Endothelial cell of umbilical vein (primary cell): ENCODE data around the gene HOXA9. TPM values are rescaled to one million over a fixed set of nuclear protein-coding genes. Genes with fewer than 3 reads are reported as not detected.

Source experiments
- BruUV-seq: library from RNA; stranded (reverse); fragments of 400-500 nt; replicated peaks from 2 replicates; lab custom pipeline; 2021; lab: Mats Ljungman, UMichigan
- CTCF ChIA-PET: fragments of 300-600, 350-600 bp; sonication (Branson Sonifier 250); formaldehyde crosslinking; loops from one replicate; lab custom pipeline; 2021; ENCODE audit warnings: antibody characterized with exemption, inconsistent platforms; lab: Charles Lee
- POLR2A ChIA-PET: fragments of 300-600, 350-600 bp; sonication (Branson Sonifier 250); formaldehyde crosslinking; loops from one replicate; lab custom pipeline; 2021; ENCODE audit warnings: antibody characterized with exemption, inconsistent platforms; lab: Charles Lee
- DNase-seq: peaks from one replicate; pipeline ENCODE4 v3.0.0-alpha.2; 2011; ENCODE audit warnings: low read depth, low spot score
- FAIRE-seq: peaks from 2 replicates; lab custom pipeline; 2011; peaks lifted over from hg19 to GRCh38; lab: Jason Lieb, UNC
- H2AFZ ChIP-seq: 2 replicates; pipeline ENCODE4 v1.6.0; 2012; ENCODE audit warnings: low read depth, low read length, control low read depth, inconsistent platforms
- H3K27ac ChIP-seq: 2 replicates; pipeline ENCODE4 v1.5.1; 2011; ENCODE audit warnings: low read depth, mild to moderate bottlenecking, control low read depth, low read length, moderate library complexity; ENCODE audit not compliant: insufficient read depth
- H3K27me3 ChIP-seq, 2 experiments: 2 replicates each; pipeline versions ENCODE4 v1.6.0 to v1.6.1; 2011; ENCODE audit warnings: low read length in 2 of 2, mixed read lengths in 1 of 2; ENCODE audit not compliant: control insufficient read depth in 2 of 2, insufficient read depth in 2 of 2
- H3K36me3 ChIP-seq, 2 experiments: 2 replicates in 1 of 2; 3 replicates in 1 of 2; pipeline ENCODE4 v1.5.1; 2011; ENCODE audit warnings: low read length in 2 of 2, mild to moderate bottlenecking in 1 of 2, moderate library complexity in 1 of 2; ENCODE audit not compliant: control insufficient read depth in 2 of 2, insufficient read depth in 2 of 2; ENCODE audit errors: extremely low read depth in 1 of 2
- H3K4me1 ChIP-seq: 3 replicates; pipeline ENCODE4 v1.5.1; 2011; ENCODE audit warnings: mild to moderate bottlenecking, low read length; ENCODE audit not compliant: control insufficient read depth, insufficient read depth; ENCODE audit errors: extremely low read depth
- H3K4me2 ChIP-seq: 2 replicates; pipeline ENCODE4 v1.6.1; 2011; ENCODE audit warnings: low read length, control low read depth, mixed read lengths; ENCODE audit not compliant: insufficient read depth
- H3K4me3 ChIP-seq, 3 experiments: fragments of 200-600 bp in 1 of 3; sonication (generic), shearing (Covaris generic) in 1 of 3; replicated peaks in 1 of 3; 2 replicates each; pipeline ENCODE4 v1.5.1; 2011 to 2016; ENCODE audit warnings: control low read depth in 3 of 3, low read length in 3 of 3, mild to moderate bottlenecking in 2 of 3, inconsistent platforms in 1 of 3, low read depth in 1 of 3, moderate library complexity in 1 of 3; ENCODE audit not compliant: insufficient read depth in 1 of 3
- H3K79me2 ChIP-seq: 2 replicates; pipeline ENCODE4 v1.6.0; 2012; ENCODE audit warnings: low read length, inconsistent platforms; ENCODE audit not compliant: control insufficient read depth, insufficient read depth
- H3K9ac ChIP-seq: replicated peaks from 2 replicates; pipeline ENCODE3; 2011; ENCODE audit warnings: low read length, control low read depth; ENCODE audit not compliant: insufficient read depth; ENCODE audit errors: extremely low read depth
- H3K9me1 ChIP-seq: replicated peaks from 3 replicates; pipeline ENCODE4 v1.6.0; 2011; ENCODE audit warnings: mild to moderate bottlenecking, low read length; ENCODE audit not compliant: control insufficient read depth, insufficient read depth; ENCODE audit errors: extremely low read depth
- H3K9me3 ChIP-seq: replicated peaks from 2 replicates; pipeline ENCODE4 v1.5.1; 2012; ENCODE audit warnings: low read length, inconsistent platforms; ENCODE audit not compliant: control insufficient read depth, insufficient read depth
- H4K20me1 ChIP-seq: replicated peaks from 2 replicates; pipeline ENCODE3; 2011; ENCODE audit warnings: mild to moderate bottlenecking, low read length; ENCODE audit not compliant: control insufficient read depth, insufficient read depth; ENCODE audit errors: extremely low read depth
- CTCF ChIP-seq, 2 donors: IDR thresholded peaks; 1 replicate in 1 of 2; 2 replicates in 1 of 2; pipeline ENCODE4 v1.5.1; 2011; ENCODE audit warnings: low read length in 2 of 2, mild to moderate bottlenecking in 2 of 2, moderate library complexity in 2 of 2, control low read depth in 1 of 2, inconsistent platforms in 1 of 2, low read depth in 1 of 2; ENCODE audit not compliant: insufficient read depth in 1 of 2; ENCODE audit errors: extremely low read depth in 1 of 2
- MAX ChIP-seq: IDR thresholded peaks from 2 replicates; pipeline ENCODE4 v1.6.1; 2011; ENCODE audit not compliant: insufficient read depth, insufficient read length
- POLR2A ChIP-seq: IDR thresholded peaks from 2 replicates; pipeline ENCODE4 v1.6.1; 2012; ENCODE audit warnings: low read depth, mild to moderate bottlenecking, control low read depth, low read length
- POLR2AphosphoS5 ChIP-seq: IDR thresholded peaks from 2 replicates; pipeline ENCODE4 v1.6.1; 2012; ENCODE audit warnings: low read depth, mild to moderate bottlenecking, control low read depth, low read length, moderate library complexity; ENCODE audit not compliant: insufficient read depth
- dilution Hi-C: fragments of 300-500 bp; cut with MboI; formaldehyde crosslinking; loops from one replicate; pipeline ENCODE4 v1.15.0; 2019; ENCODE audit warnings: low sequenced_read_pairs; ENCODE audit not compliant: extremely low pct_ligation_motif_present
- intact Hi-C: fragments of 100-400 bp; cut with micrococcal nuclease; formaldehyde crosslinking; loops from one replicate; pipeline ENCODE4 v1.10.0; 2022
- polyA plus RNA-seq, 4 experiments: library from polyadenylated mRNA; depleted of rRNA in 3 of 4; stranded (reverse) in 3 of 4; unstranded in 1 of 4; fragments of >200 nt; gene quantifications; 2 replicates each; pipeline versions ENCODE4 v1.2.1 to v1.2.3, GENCODE V29; 2011 to 2012; ENCODE audit warnings: missing spikeins in 1 of 4
- total RNA-seq: library from RNA; stranded (reverse); gene quantifications from 2 replicates; pipeline ENCODE4 v1.2.3, GENCODE V29; 2021

HOXA9 gene
- total and polyA plus RNA-seq, 2 donors (not counting 3 experiments of a cell fraction or from before 2014, with no cell fraction given), result 47.2 to 61.6 TPM

GRCh38 chr7:27129729-27130539 lies 35.4 kb downstream of the HOXA9 start:
- Histone ChIP-seq H3K9me3 (no peaks in the 10 kb centered on the region), H3K27ac (peak overlapping the region; percentile 54), H4K20me1 (no peaks in the 10 kb centered on the region), H3K27me3 (no peaks in the 10 kb centered on the region), H3K4me1 (peaks cover 66% of the 10 kb centered on the region), H3K36me3 (peaks cover 0 to 11% of the 10 kb centered on the region in 2 experiments), H3K4me2 (peak overlapping the region; percentile 73), H3K4me3 (peak overlapping the region; percentile 36 to 60 (median 58)), H3K79me2 (peaks cover 64% of the 10 kb centered on the region), H2AFZ (no peak overlapping the region), H3K9ac (peak overlapping the region; percentile 72), H3K9me1 (no peaks in the 10 kb centered on the region)
- DNase-seq, result peak; percentile 36
- CTCF ChIA-PET, result interaction anchor here (1.9 to 2.7 kb wide), 5 partner anchors 14 to 448 kb away, joined by 8 to 13 read pairs (median 11); partner anchors contain the start of gene HOXA5
- dilution Hi-C loops (no loop called here), intact Hi-C loops (loop anchor here (1.0 kb wide), 2 partner anchors 12 to 34 kb away; no protein-coding TSS in a partner anchor)
- no peak for FAIRE-seq
- no TSS peak for BruUV-seq
- POLR2A ChIA-PET, result interaction anchor here (0.7 to 1.6 kb wide), 2 partner anchors 23 to 211 kb away, joined by 4 read pairs; no protein-coding TSS in a partner anchor
- TF ChIP-seq MAX, result no peak
- no peak for TF ChIP-seq POLR2A
- peak; percentile 16 for TF ChIP-seq POLR2AphosphoS5
- peak; percentile 35 to 41 for TF ChIP-seq CTCF (IDR thresholded peaks at IDR 0.05; ENCODE audit: extremely low read depth in 1 of 2, insufficient read depth in 1 of 2, low read depth in 1 of 2, low read length in 2 of 2)
